SK-N-SH treated with all-trans-retinoic acid at 6 μM for 48 hours (cell line): ENCODE results near the gene WIPF1.

ENCODE experiments used
- ATAC-seq: fragments of 200-7000 bp; cut with Tn5 transposase; 3 replicates; pipeline ENCODE4 v1.9.1; 2020; ENCODE audit warnings: mild to moderate bottlenecking, moderate library complexity
- ARNTL ChIP-seq: fragments of 450-650 bp; formaldehyde crosslinking; IDR thresholded peaks from 2 replicates; pipeline ENCODE4 v1.5.0; 2020; ENCODE audit warnings: low read depth, mild to moderate bottlenecking, moderate library complexity, borderline replicate concordance
- BACH2 ChIP-seq: fragments of 250-450 bp; sonication (Bioruptor Pico); IDR thresholded peaks from 2 replicates; pipeline ENCODE4 v1.9.0; 2021; ENCODE audit warnings: mild to moderate bottlenecking, borderline replicate concordance
- CSDC2 ChIP-seq: fragments of 250-450 bp; sonication (Bioruptor Pico); IDR thresholded peaks from 2 replicates; pipeline ENCODE4 v1.5.0; 2020; ENCODE audit warnings: mild to moderate bottlenecking, moderate library complexity
- ESRRG ChIP-seq: fragments of 250-450 bp; sonication (Bioruptor Pico); IDR thresholded peaks from 2 replicates; pipeline ENCODE4 v1.6.1; 2021; ENCODE audit warnings: mild to moderate bottlenecking
- GLIS3 ChIP-seq: fragments of 250-450 bp; sonication (Bioruptor Pico); IDR thresholded peaks from 2 replicates; pipeline ENCODE4 v1.5.0; 2020; ENCODE audit warnings: mild to moderate bottlenecking, moderate library complexity
- ISL1 ChIP-seq: fragments of 250-450 bp; sonication (Bioruptor Pico); IDR thresholded peaks from 2 replicates; pipeline ENCODE4 v2.1.2; 2022; ENCODE audit warnings: mild to moderate bottlenecking, moderate library complexity
- OSR1 ChIP-seq: fragments of 250-450 bp; sonication (Bioruptor Pico); IDR thresholded peaks from 2 replicates; pipeline ENCODE4 v1.8.0; 2022; ENCODE audit warnings: moderate library complexity, mild to moderate bottlenecking, inconsistent platforms
- PPARA ChIP-seq: fragments of 250-450 bp; sonication (Bioruptor Pico); IDR thresholded peaks from 2 replicates; pipeline ENCODE4 v1.5.0; 2020; ENCODE audit warnings: mild to moderate bottlenecking, borderline replicate concordance
- RARB ChIP-seq: fragments of 250-450 bp; sonication (Bioruptor Pico); IDR thresholded peaks from 2 replicates; pipeline ENCODE4 v1.8.0; 2021; ENCODE audit warnings: mild to moderate bottlenecking, moderate library complexity
- SNAI2 ChIP-seq: fragments of 250-450 bp; sonication (Bioruptor Pico); IDR thresholded peaks from 2 replicates; pipeline ENCODE4 v1.5.0; 2020; ENCODE audit warnings: mild to moderate bottlenecking, moderate library complexity
- TCF4 ChIP-seq: fragments of 250-450 bp; sonication (Bioruptor Pico); IDR thresholded peaks from 2 replicates; pipeline ENCODE4 v1.8.0; 2021; ENCODE audit warnings: mild to moderate bottlenecking, moderate library complexity, borderline replicate concordance
- TOX ChIP-seq: fragments of 250-450 bp; sonication (Bioruptor Pico); IDR thresholded peaks from 2 replicates; pipeline ENCODE4 v1.8.0; 2021; ENCODE audit warnings: mild to moderate bottlenecking, moderate library complexity, borderline replicate concordance
- ZC3H10 ChIP-seq: fragments of 250-450 bp; sonication (Bioruptor Pico); IDR thresholded peaks from 2 replicates; pipeline ENCODE4 v1.5.1; 2021; ENCODE audit warnings: mild to moderate bottlenecking, moderate library complexity
- ZFP3 ChIP-seq: fragments of 250-450 bp; sonication (Bioruptor Pico); IDR thresholded peaks from 2 replicates; pipeline ENCODE4 v1.5.0; 2020; ENCODE audit warnings: mild to moderate bottlenecking, moderate library complexity
- ZFP30 ChIP-seq: fragments of 450-650 bp; formaldehyde crosslinking; IDR thresholded peaks from 2 replicates; pipeline ENCODE4 v1.5.0; 2022; ENCODE audit warnings: mild to moderate bottlenecking, moderate library complexity
- ZNF565 ChIP-seq: fragments of 450-650 bp; formaldehyde crosslinking; conservative IDR thresholded peaks from 2 replicates; pipeline ENCODE4 v1.5.0; 2020; ENCODE audit warnings: low read depth, mild to moderate bottlenecking, moderate library complexity
- ZNF70 ChIP-seq: fragments of 450-650 bp; formaldehyde crosslinking; IDR thresholded peaks from 2 replicates; pipeline ENCODE4 v1.5.0; 2020; ENCODE audit warnings: mild to moderate bottlenecking, moderate library complexity
- ZNF8 ChIP-seq: fragments of 450-650 bp; formaldehyde crosslinking; IDR thresholded peaks from 2 replicates; pipeline ENCODE4 v1.5.0; 2020; ENCODE audit warnings: mild to moderate bottlenecking, moderate library complexity
- TF ChIP-seq, protein P1 (sequence below): fragments of 250-450 bp; sonication (Bioruptor Pico); IDR thresholded peaks from 2 replicates; pipeline ENCODE4 v1.8.0; 2020; ENCODE audit warnings: mild to moderate bottlenecking, moderate library complexity, borderline replicate concordance
- TF ChIP-seq, protein P2 (sequence below): fragments of 250-450 bp; sonication (Bioruptor Pico); IDR thresholded peaks from 2 replicates; pipeline ENCODE4 v1.5.1; 2020; ENCODE audit warnings: low read depth, mild to moderate bottlenecking, moderate library complexity
- TF ChIP-seq, protein P3 (sequence below): fragments of 250-450 bp; sonication (Bioruptor Pico); IDR thresholded peaks from 2 replicates; pipeline ENCODE4 v1.5.1; 2021; ENCODE audit warnings: mild to moderate bottlenecking, moderate library complexity
- TF ChIP-seq, protein P4 (sequence below): fragments of 250-450 bp; sonication (Bioruptor Pico); IDR thresholded peaks from 2 replicates; pipeline ENCODE4 v1.8.0; 2021; ENCODE audit warnings: low read depth, mild to moderate bottlenecking, moderate library complexity, borderline replicate concordance

WIPF1 gene

DNA sequence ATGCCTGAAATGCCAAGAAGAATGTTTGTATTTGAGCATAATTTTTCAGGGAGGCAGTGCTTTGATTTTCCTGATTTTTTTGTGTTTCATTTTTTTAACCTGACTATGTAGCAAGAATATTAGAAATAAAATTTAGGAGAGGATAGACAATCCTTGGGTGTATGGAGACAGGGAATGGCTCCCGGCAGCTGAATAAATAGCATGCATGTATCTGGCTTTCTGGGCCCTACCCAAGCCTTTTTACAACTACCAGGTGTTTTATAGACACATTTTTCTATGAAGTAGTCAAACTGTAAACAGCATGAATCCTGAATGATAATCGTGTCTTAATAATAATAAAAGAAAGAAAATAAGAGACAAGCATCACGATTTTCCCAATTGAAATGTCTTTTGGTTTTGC lies 52.4 kb downstream of the WIPF1 start:
- ATAC-seq = no peak
- TF ChIP-seq, protein P1, sequence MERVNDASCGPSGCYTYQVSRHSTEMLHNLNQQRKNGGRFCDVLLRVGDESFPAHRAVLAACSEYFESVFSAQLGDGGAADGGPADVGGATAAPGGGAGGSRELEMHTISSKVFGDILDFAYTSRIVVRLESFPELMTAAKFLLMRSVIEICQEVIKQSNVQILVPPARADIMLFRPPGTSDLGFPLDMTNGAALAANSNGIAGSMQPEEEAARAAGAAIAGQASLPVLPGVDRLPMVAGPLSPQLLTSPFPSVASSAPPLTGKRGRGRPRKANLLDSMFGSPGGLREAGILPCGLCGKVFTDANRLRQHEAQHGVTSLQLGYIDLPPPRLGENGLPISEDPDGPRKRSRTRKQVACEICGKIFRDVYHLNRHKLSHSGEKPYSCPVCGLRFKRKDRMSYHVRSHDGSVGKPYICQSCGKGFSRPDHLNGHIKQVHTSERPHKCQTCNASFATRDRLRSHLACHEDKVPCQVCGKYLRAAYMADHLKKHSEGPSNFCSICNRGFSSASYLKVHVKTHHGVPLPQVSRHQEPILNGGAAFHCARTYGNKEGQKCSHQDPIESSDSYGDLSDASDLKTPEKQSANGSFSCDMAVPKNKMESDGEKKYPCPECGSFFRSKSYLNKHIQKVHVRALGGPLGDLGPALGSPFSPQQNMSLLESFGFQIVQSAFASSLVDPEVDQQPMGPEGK (CRISPR knock-in tag) = no peak
- TF ChIP-seq CSDC2 (CRISPR knock-in tag) (no peak), ZFP3 (CRISPR knock-in tag) (no peak), ZFP30 (CRISPR knock-in tag) (no peak), ESRRG (CRISPR knock-in tag) (no peak), BACH2 (CRISPR knock-in tag) (no peak), ARNTL (CRISPR knock-in tag) (no peak), ZNF70 (CRISPR knock-in tag) (no peak), ISL1 (CRISPR knock-in tag) (no peak), TOX (CRISPR knock-in tag) (no peak)
- TF ChIP-seq, protein P2, sequence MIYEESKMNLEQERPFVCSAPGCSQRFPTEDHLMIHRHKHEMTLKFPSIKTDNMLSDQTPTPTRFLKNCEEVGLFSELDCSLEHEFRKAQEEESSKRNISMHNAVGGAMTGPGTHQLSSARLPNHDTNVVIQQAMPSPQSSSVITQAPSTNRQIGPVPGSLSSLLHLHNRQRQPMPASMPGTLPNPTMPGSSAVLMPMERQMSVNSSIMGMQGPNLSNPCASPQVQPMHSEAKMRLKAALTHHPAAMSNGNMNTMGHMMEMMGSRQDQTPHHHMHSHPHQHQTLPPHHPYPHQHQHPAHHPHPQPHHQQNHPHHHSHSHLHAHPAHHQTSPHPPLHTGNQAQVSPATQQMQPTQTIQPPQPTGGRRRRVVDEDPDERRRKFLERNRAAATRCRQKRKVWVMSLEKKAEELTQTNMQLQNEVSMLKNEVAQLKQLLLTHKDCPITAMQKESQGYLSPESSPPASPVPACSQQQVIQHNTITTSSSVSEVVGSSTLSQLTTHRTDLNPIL (CRISPR knock-in tag) = no peak
- TF ChIP-seq, protein P3, sequence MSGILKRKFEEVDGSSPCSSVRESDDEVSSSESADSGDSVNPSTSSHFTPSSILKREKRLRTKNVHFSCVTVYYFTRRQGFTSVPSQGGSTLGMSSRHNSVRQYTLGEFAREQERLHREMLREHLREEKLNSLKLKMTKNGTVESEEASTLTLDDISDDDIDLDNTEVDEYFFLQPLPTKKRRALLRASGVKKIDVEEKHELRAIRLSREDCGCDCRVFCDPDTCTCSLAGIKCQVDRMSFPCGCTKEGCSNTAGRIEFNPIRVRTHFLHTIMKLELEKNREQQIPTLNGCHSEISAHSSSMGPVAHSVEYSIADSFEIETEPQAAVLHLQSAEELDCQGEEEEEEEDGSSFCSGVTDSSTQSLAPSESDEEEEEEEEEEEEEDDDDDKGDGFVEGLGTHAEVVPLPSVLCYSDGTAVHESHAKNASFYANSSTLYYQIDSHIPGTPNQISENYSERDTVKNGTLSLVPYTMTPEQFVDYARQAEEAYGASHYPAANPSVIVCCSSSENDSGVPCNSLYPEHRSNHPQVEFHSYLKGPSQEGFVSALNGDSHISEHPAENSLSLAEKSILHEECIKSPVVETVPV (CRISPR knock-in tag) = no peak

DNA sequence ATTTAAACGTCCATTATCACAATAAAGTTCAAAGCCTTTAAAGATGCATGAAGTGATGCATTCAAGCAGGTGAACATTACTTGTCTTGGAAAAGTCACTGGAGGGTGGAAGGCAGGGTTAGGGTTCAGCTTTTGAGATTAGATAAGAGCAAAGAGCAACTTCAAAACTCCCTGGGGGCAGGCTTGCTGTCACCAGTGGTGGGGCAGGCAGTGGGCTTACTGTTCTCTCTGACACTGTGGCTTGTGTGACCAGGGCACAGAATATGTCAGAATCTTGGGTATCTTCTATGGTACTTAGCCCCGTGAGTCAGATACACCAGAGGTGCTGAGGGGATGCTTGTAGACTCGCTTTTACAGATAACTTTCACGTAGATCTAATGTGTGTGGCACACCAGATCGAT lies 52.8 kb downstream of the WIPF1 start:
- ATAC-seq = no peak
- no peak for TF ChIP-seq ARNTL (CRISPR knock-in tag)
- TF ChIP-seq ZNF70 (CRISPR knock-in tag) = no peak
- no peak for TF ChIP-seq ZFP30 (CRISPR knock-in tag)
- no peak for TF ChIP-seq CSDC2 (CRISPR knock-in tag)
- no peak for TF ChIP-seq GLIS3 (CRISPR knock-in tag)
- TF ChIP-seq RARB (CRISPR knock-in tag) = no peak
- TF ChIP-seq BACH2 (CRISPR knock-in tag) = no peak
- no peak for TF ChIP-seq TCF4
- no peak for TF ChIP-seq ZNF8 (CRISPR knock-in tag)

DNA sequence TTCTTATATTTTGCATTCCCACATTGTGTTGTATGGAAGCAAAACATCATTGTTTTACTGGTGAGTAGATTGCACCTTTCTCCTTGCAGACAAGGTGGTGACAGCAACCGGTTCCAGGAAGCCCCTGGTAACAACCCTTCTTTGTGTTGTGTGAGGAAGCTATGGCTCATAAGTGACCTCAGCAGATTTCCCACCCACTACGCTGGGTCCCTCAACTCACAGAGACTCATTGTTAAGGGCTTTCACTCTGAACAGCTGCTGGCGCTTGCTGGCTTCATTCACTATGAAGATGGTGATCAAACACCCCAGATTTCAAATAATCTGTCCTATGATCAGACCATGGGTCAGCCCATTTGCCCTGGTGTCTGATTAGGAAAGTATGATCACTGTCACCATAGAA lies 53.4 kb downstream of the WIPF1 start:
- TF ChIP-seq ZNF8 (CRISPR knock-in tag) (no peak), ZFP30 (CRISPR knock-in tag) (no peak), TCF4 (no peak), GLIS3 (CRISPR knock-in tag) (no peak)
- ATAC-seq = no peak

DNA sequence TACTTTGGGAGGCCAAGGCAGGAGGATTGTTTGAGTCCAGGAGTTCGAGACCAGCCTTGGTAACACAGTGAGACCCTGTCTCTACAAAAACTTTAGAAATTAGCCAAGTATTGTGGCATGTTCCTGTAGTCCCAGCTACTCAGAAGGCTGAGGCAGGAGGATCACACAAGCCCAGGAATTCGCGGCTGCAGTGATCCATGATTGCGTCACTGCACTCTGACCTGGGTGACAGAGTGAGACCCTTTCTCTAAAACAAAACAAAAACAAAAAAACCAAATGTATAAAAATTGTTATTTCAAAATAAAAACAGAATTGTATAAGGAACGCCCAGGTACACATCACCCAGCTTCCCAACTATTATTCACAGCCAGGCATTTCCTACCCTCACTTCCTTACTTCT lies 56.7 kb downstream of the WIPF1 start:
- TF ChIP-seq TOX (CRISPR knock-in tag) (no peak), ZFP3 (CRISPR knock-in tag) (no peak), OSR1 (CRISPR knock-in tag) (no peak), ZNF70 (CRISPR knock-in tag) (no peak), ZNF565 (CRISPR knock-in tag) (no peak), PPARA (CRISPR knock-in tag) (no peak), TCF4 (no peak), CSDC2 (CRISPR knock-in tag) (no peak), ZFP30 (CRISPR knock-in tag) (no peak), ZC3H10 (no peak), GLIS3 (CRISPR knock-in tag) (no peak), ZNF8 (CRISPR knock-in tag) (no peak), SNAI2 (no peak), ESRRG (CRISPR knock-in tag) (no peak), BACH2 (CRISPR knock-in tag) (no peak), ISL1 (CRISPR knock-in tag) (no peak), ARNTL (CRISPR knock-in tag) (no peak), RARB (CRISPR knock-in tag) (no peak)
- TF ChIP-seq, protein P4, sequence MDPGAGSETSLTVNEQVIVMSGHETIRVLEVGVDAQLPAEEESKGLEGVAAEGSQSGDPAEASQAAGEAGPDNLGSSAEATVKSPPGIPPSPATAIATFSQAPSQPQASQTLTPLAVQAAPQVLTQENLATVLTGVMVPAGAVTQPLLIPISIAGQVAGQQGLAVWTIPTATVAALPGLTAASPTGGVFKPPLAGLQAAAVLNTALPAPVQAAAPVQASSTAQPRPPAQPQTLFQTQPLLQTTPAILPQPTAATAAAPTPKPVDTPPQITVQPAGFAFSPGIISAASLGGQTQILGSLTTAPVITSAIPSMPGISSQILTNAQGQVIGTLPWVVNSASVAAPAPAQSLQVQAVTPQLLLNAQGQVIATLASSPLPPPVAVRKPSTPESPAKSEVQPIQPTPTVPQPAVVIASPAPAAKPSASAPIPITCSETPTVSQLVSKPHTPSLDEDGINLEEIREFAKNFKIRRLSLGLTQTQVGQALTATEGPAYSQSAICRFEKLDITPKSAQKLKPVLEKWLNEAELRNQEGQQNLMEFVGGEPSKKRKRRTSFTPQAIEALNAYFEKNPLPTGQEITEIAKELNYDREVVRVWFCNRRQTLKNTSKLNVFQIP (CRISPR knock-in tag) = no peak
- TF ChIP-seq, protein P3 (CRISPR knock-in tag) = no peak
- ATAC-seq = no peak
